Endodermal cell (in vitro differentiated cells): ENCODE measurements around the gene MACROD2. TPM values are rescaled to one million over a fixed set of nuclear protein-coding genes. Genes with fewer than 3 reads are reported as not detected.

ENCODE experiments used
- DNase-seq: peaks from one replicate; pipeline ENCODE4 v3.0.0-alpha.2; 2017
- H3K27ac ChIP-seq: 2 replicates; pipeline ENCODE4 v1.5.1; 2013; ENCODE audit warnings: mild to moderate bottlenecking, low read depth, low read length, moderate library complexity
- H3K27me3 ChIP-seq: 2 replicates; pipeline ENCODE4 v1.6.1; 2013; ENCODE audit warnings: mild to moderate bottlenecking, low read length, moderate library complexity; ENCODE audit not compliant: insufficient read depth, control insufficient read depth, poor library complexity, severe bottlenecking
- H3K36me3 ChIP-seq: 2 replicates; pipeline ENCODE4 v1.7.0; 2013; ENCODE audit warnings: mild to moderate bottlenecking, low read length, moderate library complexity; ENCODE audit not compliant: control insufficient read depth, insufficient read depth
- H3K4me1 ChIP-seq: one replicate; pipeline ENCODE4 v1.7.0; 2013; ENCODE audit warnings: low read length; ENCODE audit not compliant: control insufficient read depth, insufficient read depth
- H3K4me3 ChIP-seq: 2 replicates; pipeline ENCODE4 v1.5.1; 2013; ENCODE audit warnings: mild to moderate bottlenecking, low read length, moderate library complexity
- H3K9ac ChIP-seq: 2 replicates; pipeline ENCODE4 v1.6.1; 2013; ENCODE audit warnings: mild to moderate bottlenecking, low read length, moderate library complexity; ENCODE audit not compliant: poor library complexity, severe bottlenecking; ENCODE audit errors: extremely low read depth
- H3K9me3 ChIP-seq: 2 replicates; pipeline ENCODE4 v1.6.1; 2013; ENCODE audit warnings: mild to moderate bottlenecking, low read length, moderate library complexity; ENCODE audit not compliant: control insufficient read depth
- H3K27ac Mint-ChIP-seq: 2 replicates; pipeline ENCODE4 v1.8.0; 2020; ENCODE audit warnings: mixed read lengths
- H3K27me3 Mint-ChIP-seq: 2 replicates; pipeline ENCODE4 v1.8.0; 2021; ENCODE audit warnings: mild to moderate bottlenecking, mixed read lengths; ENCODE audit not compliant: insufficient read depth
- H3K36me3 Mint-ChIP-seq: 2 replicates; pipeline ENCODE4 v1.8.0; 2020; ENCODE audit warnings: low read depth, mixed read lengths
- H3K4me1 Mint-ChIP-seq: 2 replicates; pipeline ENCODE4 v1.8.0; 2020; ENCODE audit warnings: mixed read lengths
- H3K4me3 Mint-ChIP-seq: 2 replicates; pipeline ENCODE4 v1.8.0; 2020; ENCODE audit warnings: mild to moderate bottlenecking, moderate library complexity, mixed read lengths
- H3K9me3 Mint-ChIP-seq: 2 replicates; pipeline ENCODE4 v1.8.0; 2020; ENCODE audit warnings: mild to moderate bottlenecking, mixed read lengths
- WGBS, 2 experiments: methylation state at CpG; one replicate each; pipeline versions ENCODE4 v1.1.5 to v1.1.7; 2013; ENCODE audit warnings: missing lambda C conversion rate in 2 of 2, mixed read lengths in 1 of 2; ENCODE audit not compliant: insufficient coverage in 1 of 2, insufficient read length in 1 of 2; 5-methylcytosine and 5-hydroxymethylcytosine counted together
- total RNA-seq, 2 donors: library from RNA; stranded (reverse); fragmentation: NEBNext Ultra II Directional in 1 of 2; extraction: Animal tissue kit (Norgen Biotek cat#: 25700) in 1 of 2; gene quantifications; 2 replicates in 1 of 2; 3 replicates in 1 of 2; pipeline ENCODE4 v1.2.1, GENCODE V29; 2021
- TF ChIP-seq, protein P1 (sequence below): fragments of 200-600 bp; sonication (generic); conservative IDR thresholded peaks from 2 replicates; pipeline ENCODE4 v1.5.0; 2021; ENCODE audit warnings: antibody characterized with exemption, mild to moderate bottlenecking

The MACROD2 gene
- total RNA-seq, 2 donors from 2014 or later: 2.3 to 4.8 TPM

- H3K36me3 ChIP-seq: no peaks in the 10 kb centered on the region
- H3K4me3 Mint-ChIP-seq: no peak overlapping the region
- no peak overlapping the region for H3K27ac Mint-ChIP-seq
- H3K36me3 Mint-ChIP-seq: no peaks in the 10 kb centered on the region
- no peaks in the 10 kb centered on the region for H3K9me3 Mint-ChIP-seq
- no peak overlapping the region for H3K9ac ChIP-seq
- H3K4me3 ChIP-seq: no peak overlapping the region
- peaks cover 2% of the 10 kb centered on the region for H3K4me1 ChIP-seq
- no peaks in the 10 kb centered on the region for H3K27me3 Mint-ChIP-seq
- H3K4me1 Mint-ChIP-seq: peaks cover 9% of the 10 kb centered on the region
- H3K27me3 ChIP-seq: no peaks in the 10 kb centered on the region
- no peak overlapping the region for H3K27ac ChIP-seq
- TF ChIP-seq, protein P1, sequence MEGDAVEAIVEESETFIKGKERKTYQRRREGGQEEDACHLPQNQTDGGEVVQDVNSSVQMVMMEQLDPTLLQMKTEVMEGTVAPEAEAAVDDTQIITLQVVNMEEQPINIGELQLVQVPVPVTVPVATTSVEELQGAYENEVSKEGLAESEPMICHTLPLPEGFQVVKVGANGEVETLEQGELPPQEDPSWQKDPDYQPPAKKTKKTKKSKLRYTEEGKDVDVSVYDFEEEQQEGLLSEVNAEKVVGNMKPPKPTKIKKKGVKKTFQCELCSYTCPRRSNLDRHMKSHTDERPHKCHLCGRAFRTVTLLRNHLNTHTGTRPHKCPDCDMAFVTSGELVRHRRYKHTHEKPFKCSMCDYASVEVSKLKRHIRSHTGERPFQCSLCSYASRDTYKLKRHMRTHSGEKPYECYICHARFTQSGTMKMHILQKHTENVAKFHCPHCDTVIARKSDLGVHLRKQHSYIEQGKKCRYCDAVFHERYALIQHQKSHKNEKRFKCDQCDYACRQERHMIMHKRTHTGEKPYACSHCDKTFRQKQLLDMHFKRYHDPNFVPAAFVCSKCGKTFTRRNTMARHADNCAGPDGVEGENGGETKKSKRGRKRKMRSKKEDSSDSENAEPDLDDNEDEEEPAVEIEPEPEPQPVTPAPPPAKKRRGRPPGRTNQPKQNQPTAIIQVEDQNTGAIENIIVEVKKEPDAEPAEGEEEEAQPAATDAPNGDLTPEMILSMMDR: no peak
- 83 to 93% methylated on average over 1 to 4 of the region's 4 CpGs for WGBS, 2 experiments
- DNase-seq: no peak
- H3K9me3 ChIP-seq: no peaks in the 10 kb centered on the region
Measured at GRCh38 chr20:16096756-16097326, 2101.5 kb downstream of the MACROD2 start.

GRCh38 chr20:16097788-16098187 is 2102.5 kb downstream of the MACROD2 start:
- Mint-ChIP-seq H3K9me3 (no peaks in the 10 kb centered on the region), H3K4me1 (peaks cover 9% of the 10 kb centered on the region), H3K4me3 (no peak overlapping the region), H3K27me3 (no peaks in the 10 kb centered on the region), H3K36me3 (no peaks in the 10 kb centered on the region), H3K27ac (no peak overlapping the region)
- DNase-seq: no peak
- H3K27ac ChIP-seq: no peak overlapping the region
- no peaks in the 10 kb centered on the region for H3K9me3 ChIP-seq
- WGBS, 2 experiments: 93 to 95% methylated on average over 2 to 3 of the region's 4 CpGs
- peaks cover 2% of the 10 kb centered on the region for H3K4me1 ChIP-seq
- TF ChIP-seq, protein P1: no peak
- H3K9ac ChIP-seq: no peak overlapping the region
- no peaks in the 10 kb centered on the region for H3K27me3 ChIP-seq
- no peak overlapping the region for H3K4me3 ChIP-seq
- H3K36me3 ChIP-seq: no peaks in the 10 kb centered on the region

DNA sequence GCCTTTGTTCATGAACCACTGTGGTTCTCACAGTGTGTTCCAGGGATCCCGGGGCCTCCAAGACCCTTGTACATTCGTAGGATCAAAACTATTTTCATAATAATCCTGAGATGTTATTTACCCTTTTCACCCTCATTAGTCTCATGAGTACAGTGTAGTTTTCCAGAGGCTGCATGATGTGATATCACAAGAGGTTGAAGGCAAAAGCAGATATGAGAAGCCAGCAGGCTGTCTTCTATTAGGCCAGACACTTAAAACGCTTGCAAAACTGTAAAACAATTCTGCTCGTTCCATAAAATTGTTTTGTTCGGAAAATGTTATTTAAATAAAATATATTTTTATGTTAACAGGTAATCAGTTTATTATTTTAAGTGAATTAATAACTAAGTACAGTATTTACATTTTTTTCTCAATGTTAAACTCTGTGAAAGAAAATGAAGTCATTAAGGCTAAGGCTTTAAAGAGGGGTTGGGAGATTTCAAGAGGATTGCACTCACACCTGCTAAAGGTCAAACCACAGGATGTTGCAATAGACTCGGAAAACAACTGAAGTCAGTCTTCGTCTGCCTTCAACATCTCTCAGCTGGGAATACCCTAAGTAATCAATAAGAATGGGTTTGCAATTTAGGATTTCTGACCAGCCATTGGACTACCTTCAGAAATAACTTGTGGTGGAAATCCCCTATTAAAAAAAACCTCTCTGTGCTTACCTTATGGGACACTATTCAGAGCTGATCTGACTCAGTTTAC is 2103.7 kb downstream of the MACROD2 start:
- no peaks in the 10 kb centered on the region for H3K27me3 Mint-ChIP-seq
- peaks cover 2% of the 10 kb centered on the region for H3K4me1 ChIP-seq
- no peak overlapping the region for H3K27ac ChIP-seq
- no peak overlapping the region for H3K9ac ChIP-seq
- DNase-seq: no peak
- WGBS, 2 experiments: 88% methylated on average over 6 of the region's 7 CpGs; no CpG with 5 or more reads in 1 of the 2 experiments
- no peaks in the 10 kb centered on the region for H3K27me3 ChIP-seq
- no peaks in the 10 kb centered on the region for H3K36me3 Mint-ChIP-seq
- H3K4me3 Mint-ChIP-seq: no peak overlapping the region
- H3K9me3 ChIP-seq: no peaks in the 10 kb centered on the region
- no peak overlapping the region for H3K27ac Mint-ChIP-seq
- TF ChIP-seq, protein P1: no peak
- peaks cover 9% of the 10 kb centered on the region for H3K4me1 Mint-ChIP-seq
- no peaks in the 10 kb centered on the region for H3K9me3 Mint-ChIP-seq
- H3K36me3 ChIP-seq: no peaks in the 10 kb centered on the region
- no peak overlapping the region for H3K4me3 ChIP-seq
